Stimulated activated CD4-positive, alpha-beta T cell treated with anti-CD3 and anti-CD28 coated beads, Interleukin-2, amount 100 ng/mL, for 4 hours (primary cell): ENCODE results near the gene SMG6.

Experiments
- DNase-seq: peaks from one replicate; pipeline ENCODE4 v3.0.0-alpha.2; 2020; ENCODE audit warnings: low read depth

SMG6 gene

DNA sequence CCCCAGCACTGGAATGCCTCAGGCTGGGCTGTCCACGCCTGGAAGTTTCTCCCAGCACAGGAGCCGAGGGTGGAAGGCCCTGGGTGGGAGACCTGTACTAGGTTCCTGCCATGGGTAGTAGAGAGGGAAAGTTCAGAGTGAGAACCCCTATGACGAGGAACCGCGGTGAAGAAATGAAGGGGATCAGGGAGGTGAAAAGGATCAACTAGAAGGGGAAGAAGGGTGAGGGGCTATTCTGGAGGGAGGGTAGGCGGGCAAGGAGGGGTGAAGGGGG lies 243.3 kb downstream of the SMG6 start:
- no peak for DNase-seq

DNA sequence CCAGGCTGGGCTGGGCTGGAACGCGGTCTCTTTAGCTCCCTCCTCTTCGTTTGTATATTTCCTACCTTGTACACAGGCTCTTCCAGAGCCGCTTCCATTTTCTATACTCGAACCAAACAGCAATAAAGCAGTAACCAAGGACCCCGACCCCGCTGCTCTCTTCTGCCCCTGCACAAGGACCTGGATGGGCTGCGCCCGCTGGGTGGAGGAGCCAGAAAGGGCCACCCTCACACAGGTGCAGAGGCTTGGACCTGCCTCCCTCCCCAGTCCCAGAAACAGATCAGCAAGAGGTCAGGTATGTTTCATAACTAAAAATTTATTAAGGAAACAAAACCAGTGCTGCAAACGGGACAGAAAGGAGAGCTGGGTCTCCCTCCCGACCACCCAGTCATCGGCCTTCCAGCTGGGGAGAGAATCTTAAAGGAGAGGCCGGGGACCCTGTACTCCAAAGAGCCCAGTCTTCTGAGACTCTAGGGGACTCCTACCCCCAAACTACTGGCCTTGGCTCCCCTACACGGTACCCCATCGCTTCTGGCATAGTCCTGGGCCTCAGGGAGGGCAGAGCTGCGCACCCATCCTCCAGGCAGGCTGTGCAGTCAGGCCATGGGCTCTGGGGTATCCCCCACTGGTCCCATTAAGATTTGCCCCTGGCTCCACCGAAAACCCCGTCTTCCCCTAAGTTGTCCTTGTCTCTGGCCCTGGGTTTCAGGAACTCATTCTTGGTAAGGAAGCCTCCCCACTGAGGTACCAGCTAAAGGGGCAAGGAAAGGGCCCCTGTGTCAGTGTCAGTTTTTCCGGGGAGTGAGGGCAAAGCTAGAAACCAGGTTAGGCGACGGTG lies 243.8 kb downstream of the SMG6 start:
- DNase-seq, result no peak

DNA sequence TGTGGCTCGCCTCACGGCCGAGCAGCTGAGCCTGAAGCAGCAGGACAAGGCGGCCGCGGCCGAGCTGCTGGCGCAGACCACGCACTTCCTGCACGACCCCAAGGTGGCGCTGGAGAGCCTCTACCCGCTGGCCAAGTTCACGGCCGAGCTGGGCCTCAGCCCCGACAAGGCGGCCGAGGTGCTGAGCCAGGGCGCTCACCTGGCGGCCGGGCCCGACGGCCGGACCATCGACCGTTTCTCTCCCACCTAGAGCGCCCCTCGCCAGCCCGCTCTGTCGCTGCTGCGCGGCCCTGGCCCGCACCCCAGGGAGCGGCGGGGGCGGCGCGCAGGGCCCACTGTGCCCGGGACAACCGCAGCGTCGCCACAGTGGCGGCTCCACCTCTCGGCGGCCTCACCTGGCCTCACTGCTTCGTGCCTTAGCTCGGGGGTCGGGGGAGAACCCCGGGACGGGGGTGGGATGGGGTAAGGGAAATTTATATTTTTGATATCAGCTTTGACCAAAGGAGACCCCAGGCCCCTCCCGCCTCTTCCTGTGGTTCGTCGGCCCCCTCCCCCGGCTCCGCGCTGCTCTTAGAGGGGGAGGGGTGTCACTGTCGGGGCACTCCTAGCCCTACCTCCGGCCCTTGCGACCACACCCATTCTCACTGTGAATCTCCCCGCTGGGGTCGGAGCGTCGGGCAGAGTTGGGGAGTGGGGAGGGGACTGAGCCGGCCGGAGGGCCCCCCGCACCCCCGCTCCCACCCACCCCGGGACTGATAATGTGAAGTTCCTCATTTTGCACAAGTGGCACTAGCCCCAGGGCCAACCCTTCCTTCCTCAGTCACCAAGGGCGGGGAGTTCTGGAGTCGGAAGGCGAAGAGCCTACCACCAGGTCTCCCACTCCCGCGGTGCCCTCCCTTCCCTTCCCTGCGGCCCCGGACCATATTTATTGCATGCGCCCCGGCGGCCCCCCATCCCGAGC lies 244.7 kb downstream of the SMG6 start:
- DNase-seq, result no peak

DNA sequence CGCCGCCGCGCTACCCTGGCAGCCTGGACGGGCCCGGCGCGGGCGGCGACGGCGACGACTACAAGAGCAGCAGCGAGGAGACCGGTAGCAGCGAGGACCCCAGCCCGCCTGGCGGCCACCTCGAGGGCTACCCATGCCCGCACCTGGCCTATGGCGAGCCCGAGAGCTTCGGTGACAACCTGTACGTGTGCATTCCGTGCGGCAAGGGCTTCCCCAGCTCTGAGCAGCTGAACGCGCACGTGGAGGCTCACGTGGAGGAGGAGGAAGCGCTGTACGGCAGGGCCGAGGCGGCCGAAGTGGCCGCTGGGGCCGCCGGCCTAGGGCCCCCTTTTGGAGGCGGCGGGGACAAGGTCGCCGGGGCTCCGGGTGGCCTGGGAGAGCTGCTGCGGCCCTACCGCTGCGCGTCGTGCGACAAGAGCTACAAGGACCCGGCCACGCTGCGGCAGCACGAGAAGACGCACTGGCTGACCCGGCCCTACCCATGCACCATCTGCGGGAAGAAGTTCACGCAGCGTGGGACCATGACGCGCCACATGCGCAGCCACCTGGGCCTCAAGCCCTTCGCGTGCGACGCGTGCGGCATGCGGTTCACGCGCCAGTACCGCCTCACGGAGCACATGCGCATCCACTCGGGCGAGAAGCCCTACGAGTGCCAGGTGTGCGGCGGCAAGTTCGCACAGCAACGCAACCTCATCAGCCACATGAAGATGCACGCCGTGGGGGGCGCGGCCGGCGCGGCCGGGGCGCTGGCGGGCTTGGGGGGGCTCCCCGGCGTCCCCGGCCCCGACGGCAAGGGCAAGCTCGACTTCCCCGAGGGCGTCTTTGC lies 245.6 kb downstream of the SMG6 start:
- DNase-seq, result no peak

DNA sequence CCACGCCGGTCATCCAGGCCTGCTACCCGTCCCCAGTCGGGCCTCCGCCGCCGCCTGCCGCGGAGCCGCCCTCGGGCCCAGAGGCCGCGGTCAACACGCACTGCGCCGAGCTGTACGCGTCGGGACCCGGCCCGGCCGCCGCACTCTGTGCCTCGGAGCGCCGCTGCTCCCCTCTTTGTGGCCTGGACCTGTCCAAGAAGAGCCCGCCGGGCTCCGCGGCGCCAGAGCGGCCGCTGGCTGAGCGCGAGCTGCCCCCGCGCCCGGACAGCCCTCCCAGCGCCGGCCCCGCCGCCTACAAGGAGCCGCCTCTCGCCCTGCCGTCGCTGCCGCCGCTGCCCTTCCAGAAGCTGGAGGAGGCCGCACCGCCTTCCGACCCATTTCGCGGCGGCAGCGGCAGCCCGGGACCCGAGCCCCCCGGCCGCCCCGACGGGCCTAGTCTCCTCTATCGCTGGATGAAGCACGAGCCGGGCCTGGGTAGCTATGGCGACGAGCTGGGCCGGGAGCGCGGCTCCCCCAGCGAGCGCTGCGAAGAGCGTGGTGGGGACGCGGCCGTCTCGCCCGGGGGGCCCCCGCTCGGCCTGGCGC lies 246.3 kb downstream of the SMG6 start:
- DNase-seq, result no peak

DNA sequence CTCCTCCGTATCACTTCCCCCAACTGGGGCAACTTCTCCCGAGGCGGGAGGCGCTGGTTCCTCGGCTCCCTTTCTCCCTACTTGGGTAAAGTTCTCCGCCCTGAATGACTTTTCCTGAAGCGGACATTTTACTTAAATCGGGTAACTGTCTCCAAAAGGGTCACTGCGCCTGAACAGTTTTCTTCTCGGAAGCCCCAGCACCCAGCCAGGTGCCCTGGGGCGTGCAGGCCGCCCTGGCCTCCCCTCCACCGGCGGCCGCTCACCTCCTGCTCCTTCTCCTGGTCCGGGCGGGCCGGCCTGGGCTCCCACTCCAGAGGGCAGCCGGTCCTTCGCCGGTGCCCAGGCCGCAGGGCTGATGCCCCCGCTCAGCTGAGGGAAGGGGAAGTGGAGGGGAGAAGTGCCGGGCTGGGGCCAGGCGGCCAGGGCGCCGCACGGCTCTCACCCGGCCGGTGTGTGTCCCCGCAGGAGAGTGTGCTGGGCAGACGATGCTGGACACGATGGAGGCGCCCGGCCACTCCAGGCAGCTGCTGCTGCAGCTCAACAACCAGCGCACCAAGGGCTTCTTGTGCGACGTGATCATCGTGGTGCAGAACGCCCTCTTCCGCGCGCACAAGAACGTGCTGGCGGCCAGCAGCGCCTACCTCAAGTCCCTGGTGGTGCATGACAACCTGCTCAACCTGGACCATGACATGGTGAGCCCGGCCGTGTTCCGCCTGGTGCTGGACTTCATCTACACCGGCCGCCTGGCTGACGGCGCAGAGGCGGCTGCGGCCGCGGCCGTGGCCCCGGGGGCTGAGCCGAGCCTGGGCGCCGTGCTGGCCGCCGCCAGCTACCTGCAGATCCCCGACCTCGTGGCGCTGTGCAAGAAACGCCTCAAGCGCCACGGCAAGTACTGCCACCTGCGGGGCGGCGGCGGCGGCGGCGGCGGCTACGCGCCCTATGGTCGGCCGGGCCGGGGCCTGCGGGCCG lies 247.1 kb downstream of the SMG6 start:
- peak; percentile 39 for DNase-seq

DNA sequence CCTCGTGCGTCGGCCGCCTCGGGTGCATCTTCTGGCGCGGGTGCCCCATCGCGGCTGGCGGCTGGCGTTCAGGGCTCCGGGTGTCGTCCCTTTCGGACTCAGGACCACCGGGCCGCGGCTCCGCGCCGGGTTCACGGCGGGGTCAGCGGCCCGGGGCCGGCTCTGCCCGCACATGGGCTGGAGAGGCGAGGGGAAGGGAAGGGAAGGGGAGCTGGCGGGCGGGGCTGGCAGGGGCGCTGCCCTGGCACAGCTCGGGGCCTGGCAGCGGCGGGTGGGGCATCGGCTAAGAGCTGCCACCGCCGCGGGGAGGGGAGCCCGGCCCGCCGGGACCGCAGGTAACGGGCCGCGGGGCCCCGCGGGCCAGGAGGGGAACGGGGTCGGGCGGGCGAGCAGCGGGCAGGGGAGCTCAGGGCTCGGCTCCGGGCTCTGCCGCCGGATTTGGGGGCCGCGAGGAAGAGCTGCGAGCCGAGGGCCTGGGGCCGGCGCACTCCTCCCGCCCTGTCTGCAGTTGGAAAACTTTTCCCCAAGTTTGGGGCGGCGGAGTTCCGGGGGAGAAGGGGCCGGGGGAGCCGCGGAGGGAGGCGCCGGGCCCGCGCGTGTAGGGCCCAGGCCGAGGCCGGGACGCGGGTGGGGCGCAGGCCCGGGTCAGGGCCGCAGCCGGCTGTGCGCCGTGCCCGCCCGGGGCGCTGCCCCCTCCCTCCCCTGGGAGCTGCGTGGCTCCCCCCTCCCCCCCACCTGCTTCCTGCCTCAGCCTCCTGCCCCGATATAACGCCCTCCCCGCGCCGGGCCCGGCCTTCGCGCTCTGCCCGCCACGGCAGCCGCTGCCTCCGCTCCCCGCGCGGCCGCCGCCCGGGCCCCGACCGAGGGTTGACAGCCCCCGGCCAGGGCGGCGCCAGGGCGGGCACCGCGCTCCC lies 248.0 kb downstream of the SMG6 start:
- DNase-seq, result peak; percentile 37

DNA sequence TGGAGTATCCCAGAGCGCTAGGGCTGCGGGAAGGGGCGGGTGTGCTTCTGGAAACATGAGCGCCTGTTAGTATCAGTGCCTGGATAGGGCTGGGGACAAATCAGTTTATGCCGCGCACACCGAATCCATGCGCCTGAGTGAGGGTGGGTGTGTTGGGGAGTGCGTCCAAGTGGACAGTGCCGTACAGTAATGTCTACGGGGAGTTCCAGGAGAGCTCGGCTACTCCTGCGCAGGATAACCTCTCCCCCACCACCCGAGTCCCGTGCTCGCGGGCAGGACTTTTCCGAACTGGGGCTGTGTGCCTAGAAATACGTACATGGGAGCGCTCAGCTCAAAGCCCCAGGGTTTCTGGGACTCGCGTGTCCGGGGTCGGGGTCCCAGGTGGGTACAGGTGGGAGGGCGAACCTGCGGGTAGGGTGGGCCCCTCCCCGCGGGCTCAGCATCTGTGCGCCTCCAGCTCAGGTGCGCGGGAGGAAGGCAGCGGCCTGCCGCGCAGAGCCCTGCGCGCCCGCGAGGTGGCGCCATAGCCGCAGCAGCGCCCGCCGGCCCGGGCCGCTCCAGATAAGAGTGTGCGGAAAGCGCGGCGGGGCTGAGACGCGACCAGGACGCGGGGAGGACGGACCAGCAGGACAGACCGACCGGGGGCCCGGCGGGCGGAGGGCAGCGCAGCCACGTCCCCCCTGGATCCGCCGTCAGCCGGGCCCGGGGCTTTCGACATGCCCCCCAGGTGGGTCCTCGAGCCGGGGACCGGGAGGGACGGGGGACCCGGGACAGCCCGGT lies 248.9 kb downstream of the SMG6 start, which contains the start of gene HIC1:
Gene HIC1 (plus strand): TSS at position 592 of the 780 bp plus-strand sequence. CDS start 1,588 bp downstream, outside the sequence.
- DNase-seq, result peak; percentile 71

DNA sequence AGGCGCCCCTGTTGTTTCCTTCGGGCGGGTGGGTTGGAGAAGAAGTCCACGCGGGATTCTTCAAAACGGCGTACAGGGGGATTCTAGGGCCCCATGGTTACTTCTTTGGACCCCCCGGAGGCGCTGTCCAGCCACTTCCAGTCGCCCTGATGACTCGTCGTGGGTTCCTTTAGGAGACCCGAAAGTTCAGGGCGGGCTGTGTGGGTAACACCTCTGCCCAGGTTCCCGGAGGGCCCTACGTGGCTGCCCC lies 249.4 kb downstream of the SMG6 start:
- DNase-seq, result no peak

DNA sequence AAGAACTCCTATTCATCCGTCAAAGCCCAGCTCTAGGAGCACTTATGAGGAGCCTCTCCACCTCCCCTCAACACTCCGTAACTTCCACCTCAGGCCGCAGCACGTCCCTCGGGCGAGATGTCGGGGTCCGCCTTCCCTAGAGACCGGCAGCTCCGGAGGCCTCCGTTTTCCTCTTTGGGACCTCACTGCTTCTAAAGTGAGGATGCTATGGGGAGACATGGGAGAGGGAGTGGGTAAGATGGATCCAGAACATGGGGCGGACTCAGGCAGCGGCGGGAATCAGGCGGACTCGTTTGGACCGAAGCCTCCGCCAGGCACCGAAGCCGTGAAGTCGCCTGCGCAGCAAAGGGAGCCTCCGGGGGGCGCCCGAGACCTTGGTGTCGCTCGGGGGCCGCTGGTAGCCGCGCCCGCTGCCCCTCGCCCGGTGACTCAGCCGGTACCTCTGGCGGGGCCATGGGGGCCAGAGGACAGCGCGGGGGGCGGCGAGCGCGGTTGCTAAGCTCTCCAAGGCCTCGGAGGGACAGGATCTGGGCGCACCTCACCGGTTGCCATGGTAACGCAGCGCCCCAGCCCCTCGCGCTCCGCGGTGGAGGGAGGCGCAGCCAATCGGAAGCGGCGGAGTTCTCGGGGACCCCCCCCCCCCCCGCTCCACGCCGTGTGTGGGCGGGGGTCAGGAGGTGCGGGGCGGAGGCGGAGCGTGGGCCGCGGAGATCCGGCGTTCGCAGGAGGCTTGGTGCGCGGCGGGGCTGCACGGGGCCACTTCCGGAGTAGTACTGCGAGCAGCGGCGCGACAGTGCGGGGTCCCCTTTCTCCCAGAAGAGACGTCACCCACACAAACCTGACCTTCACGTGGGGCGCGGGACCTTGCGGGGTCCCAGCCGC lies 250.0 kb downstream of the SMG6 start:
- peak; percentile 65 for DNase-seq

DNA sequence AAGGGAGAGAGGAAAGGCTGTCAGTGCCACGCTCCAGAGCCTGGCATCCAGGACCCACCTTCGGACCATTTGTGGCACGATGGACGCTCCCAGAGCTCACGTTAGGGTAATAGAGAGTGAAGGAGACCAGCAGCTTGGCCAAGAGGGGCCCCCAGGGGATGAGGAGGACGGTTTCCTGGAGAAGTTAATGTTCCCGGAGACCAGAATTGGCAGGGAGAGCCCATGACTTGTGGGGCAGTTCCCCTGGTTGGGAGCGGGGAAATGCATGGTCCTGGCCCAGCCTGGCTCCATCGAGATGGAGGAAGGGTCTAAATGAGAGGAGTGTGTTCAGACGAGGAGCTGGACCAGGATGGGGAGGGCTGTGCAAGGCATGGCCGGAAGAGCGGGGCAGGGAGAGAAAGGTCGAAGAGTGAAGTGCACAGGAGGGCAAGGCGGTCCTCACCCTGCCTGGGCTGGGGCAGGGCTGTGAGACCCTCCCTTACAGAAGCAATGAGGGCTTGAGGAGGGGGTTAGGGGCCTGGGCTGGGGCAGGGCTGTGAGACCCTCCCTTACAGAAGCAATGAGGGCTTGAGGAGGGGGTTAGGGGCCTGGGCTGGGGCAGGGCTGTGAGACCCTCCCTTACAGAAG lies 251.5 kb downstream of the SMG6 start:
- DNase-seq, result no peak

DNA sequence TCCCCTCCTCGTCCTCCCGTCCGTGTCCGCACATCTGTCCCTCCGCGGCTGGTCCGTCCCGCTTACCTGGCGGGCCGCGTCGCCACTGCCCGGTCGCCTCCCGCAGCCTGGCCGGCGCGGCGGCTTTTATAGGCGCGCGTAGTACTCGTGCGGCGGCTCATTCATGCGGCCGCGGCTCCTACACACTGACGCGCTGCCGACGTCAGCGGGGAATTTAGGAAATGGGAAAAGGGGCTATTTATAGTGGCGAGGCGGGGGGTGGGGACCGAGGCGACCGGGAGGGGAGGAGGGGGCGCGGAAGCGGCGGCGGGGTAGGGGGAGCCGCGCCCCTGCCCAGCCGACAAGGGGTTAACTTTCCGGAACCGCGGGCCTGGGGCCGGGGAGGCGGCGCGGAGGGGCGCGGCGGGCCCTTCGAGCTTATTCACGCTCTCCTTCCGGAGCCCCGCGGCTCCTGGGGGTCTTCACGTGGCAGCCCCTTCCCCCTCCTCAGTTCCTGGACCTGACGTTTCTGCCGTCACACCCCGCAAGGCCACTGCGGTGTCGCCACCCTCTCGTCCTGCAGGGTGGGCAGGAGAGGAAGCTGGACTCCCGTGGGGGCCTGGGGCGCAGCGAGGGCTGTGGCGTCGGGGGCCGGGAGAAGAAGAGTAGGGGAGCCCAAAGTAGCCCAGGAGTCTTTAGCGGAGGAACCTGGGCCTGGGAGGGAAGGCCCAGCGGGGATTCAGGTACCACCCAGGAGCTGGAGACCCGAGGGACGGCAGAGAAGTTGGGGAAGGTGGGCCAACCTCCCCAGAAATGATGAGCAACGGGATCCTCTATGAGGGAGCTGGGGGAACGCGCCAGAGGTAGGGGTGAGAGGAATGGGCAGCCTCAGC lies 252.3 kb downstream of the SMG6 start:
- DNase-seq, result no peak

DNA sequence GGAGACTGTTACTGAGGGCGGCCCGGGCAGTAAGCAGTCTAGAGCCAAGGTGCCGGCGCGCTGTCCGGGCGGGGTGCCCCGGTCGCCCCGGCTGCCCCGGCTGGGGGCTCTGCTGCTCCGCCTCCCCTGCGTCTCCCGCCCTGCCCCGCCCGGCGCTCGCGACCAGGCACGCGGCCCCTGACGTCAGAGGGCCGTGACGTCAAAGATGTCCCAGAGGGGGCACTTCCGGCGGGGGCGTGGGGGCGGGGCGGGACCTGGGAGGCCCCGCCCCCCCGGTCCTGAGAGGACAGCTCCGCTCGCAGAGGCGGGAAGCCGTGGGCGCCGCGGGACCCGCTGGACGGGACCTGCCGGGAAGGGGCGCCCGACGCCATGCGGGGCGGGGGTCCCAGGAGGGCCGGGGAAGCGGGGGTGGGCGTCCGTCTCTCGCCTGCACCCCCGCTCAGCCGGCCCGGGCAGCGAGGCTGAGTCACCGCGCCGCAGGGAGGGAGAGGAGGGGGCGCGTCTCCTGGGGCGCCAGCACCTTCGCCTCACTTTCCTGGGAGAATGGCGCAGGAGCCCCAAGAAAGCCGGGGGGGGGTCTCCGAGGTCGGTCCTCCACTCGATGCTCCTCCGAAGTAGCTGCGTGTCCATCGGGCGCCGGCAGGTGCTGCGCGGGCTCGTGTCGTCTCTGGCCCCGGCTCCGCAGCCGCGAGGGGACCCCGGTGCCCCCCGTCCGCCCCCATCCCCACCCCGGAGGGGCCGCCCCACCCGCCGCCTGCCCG lies 253.1 kb downstream of the SMG6 start:
- peak; percentile 70 for DNase-seq

DNA sequence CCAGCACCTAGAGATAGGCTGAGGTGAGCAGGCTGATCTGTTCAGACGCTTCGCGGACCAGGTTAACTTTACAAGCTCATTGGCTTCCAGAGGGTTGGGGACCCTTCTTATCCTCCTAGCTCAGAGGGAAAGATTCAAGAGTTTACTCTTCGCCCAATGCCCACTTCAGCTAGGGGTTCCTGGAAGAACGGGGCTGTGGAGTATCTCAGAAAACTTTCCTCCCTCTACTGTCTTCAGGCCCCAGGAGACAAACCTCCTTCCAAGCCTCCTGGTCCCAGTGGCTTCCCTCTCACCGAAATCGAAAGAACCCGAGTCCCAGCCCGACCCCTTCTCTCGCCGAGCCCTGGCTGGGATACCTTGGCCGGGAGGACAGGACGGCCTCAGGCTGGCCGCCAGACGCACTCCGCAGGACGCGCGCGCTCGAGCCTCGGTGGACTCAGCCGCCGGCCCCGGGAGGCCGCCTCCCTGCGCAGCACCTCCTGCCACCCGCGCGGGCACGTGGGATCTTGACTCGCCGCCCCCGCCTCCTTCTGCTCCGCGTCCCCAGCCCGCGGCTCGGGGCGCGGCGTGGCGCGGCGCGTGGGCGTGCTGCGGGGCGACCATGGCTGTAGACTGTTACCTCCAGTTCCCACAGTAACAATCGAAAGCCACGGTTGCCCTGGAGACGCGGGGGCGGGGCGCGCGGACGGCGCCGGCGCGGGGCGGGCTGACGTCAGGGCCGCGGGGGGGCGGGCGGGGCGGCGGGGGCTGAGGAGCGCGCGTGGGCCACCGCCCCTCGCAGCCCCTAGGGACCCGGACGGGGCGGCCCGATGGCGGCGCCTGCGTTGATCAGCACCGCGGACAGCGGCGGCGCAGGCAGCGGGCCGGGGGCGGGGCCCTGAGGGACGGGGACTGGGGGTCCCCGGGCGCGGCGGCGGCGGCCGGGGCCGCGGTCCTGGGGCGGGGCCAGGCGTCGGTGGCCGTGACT lies 254.0 kb downstream of the SMG6 start:
- DNase-seq, result peak; percentile 93

DNA sequence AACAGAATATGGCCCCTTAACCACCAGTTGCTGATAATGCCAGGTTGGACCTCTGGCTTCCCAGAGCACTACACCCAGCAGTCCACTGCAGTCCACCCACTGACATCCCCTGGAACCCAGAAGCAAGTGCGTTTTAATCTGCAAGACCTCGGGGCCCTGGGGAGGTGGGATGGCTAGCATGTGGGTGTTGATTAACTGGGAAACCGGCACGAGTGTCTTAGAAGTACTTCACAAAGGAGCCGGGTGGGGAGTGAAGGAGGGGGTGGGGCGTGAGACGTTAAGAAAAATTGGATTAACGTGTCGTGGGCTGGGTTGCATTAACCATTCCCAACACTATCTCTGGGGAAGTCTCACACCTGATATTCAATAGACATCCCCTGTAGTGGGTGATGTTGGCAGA lies 254.8 kb downstream of the SMG6 start:
- no peak for DNase-seq
